KMS-11 (cell line): ENCODE measurements around the gene AGBL4.

Experiments used
- H2AFZ ChIP-seq: fragments of 200-600 bp; sonication (generic); 2 replicates; pipeline ENCODE4 v1.6.1; 2016; ENCODE audit warnings: antibody characterized with exemption, mixed run types, low read depth
- H3K27ac ChIP-seq: fragments of 200-600 bp; sonication (generic); 2 replicates; pipeline ENCODE4 v1.6.1; 2016; ENCODE audit warnings: mild to moderate bottlenecking, mixed run types
- H3K27me3 ChIP-seq: fragments of 200-600 bp; sonication (generic); 2 replicates; pipeline ENCODE4 v1.6.1; 2017; ENCODE audit warnings: mild to moderate bottlenecking, low read depth, mixed run types, moderate library complexity; ENCODE audit not compliant: insufficient read depth
- H3K36me3 ChIP-seq: fragments of 200-600 bp; sonication (generic); 2 replicates; pipeline ENCODE4 v1.6.1; 2017; ENCODE audit warnings: mild to moderate bottlenecking, mixed run types; ENCODE audit not compliant: insufficient read depth
- H3K4me1 ChIP-seq: fragments of 200-600 bp; sonication (generic); 2 replicates; pipeline ENCODE4 v1.6.1; 2016; ENCODE audit warnings: mild to moderate bottlenecking, low read depth, mixed run types; ENCODE audit not compliant: poor library complexity, severe bottlenecking
- H3K4me2 ChIP-seq: fragments of 200-600 bp; sonication (generic); 2 replicates; pipeline ENCODE4 v1.7.0; 2016; ENCODE audit warnings: mild to moderate bottlenecking, mixed run types
- H3K4me3 ChIP-seq: fragments of 200-600 bp; sonication (generic); IDR thresholded peaks from 2 replicates; pipeline ENCODE4 v1.6.1; 2017; ENCODE audit warnings: low read depth, low read length, mixed read lengths; ENCODE audit not compliant: insufficient read depth
- H3K79me2 ChIP-seq: fragments of 200-600 bp; sonication (generic); 2 replicates; pipeline ENCODE4 v1.6.1; 2016; ENCODE audit warnings: low read depth, mixed run types; ENCODE audit not compliant: insufficient read depth
- H3K9ac ChIP-seq: fragments of 200-600 bp; sonication (generic); 2 replicates; pipeline ENCODE4 v1.6.1; 2016; ENCODE audit warnings: mild to moderate bottlenecking, mixed run types
- H4K20me1 ChIP-seq: fragments of 200-600 bp; sonication (generic); 2 replicates; pipeline ENCODE4 v1.6.1; 2016; ENCODE audit warnings: mild to moderate bottlenecking, mixed run types; ENCODE audit not compliant: insufficient read depth
- TF ChIP-seq, protein P1 (sequence below): fragments of 200-600 bp; sonication (generic); conservative IDR thresholded peaks from 2 replicates; pipeline ENCODE4 v1.6.1; 2017; ENCODE audit warnings: low read depth, mild to moderate bottlenecking, antibody characterized with exemption, low read length, moderate library complexity, mixed read lengths

AGBL4 gene

DNA sequence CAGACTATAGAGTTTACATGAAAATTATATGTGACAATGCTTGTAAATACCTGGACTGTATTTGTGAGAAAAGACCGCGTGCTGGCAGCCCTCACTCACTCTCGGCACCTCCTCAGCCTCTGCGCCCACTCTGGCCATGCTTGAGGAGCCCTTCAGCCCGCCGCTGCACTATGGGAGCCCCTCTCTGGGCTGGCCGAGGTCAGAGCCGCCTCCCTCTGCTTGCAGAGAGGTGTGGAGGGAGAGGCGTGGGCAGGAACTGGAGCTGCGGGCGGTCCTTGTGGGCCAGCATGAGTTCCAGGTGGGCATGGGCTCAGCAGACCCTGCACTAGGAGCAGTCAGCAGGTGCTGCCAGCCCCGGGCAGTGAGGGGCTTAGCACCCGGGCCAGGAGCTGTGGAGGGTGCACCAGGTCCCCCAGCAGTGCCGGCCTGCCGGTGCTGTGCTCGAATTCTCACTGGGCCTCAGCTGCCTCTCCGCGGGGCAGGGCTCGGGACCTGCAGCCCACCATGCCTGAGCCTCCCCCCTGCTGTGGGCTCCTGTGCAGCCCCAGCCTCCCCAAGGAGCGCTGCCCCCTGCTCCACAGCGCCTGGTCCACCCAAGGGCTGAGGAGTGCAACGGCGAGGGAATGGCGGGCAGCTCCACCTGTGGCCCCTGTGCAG, 482.5 kb downstream of the AGBL4 start:
- no peaks in the 10 kb centered on the region for H3K36me3 ChIP-seq
- no peak overlapping the region for H3K27ac ChIP-seq
- H3K4me2 ChIP-seq = no peak overlapping the region
- TF ChIP-seq, protein P1, sequence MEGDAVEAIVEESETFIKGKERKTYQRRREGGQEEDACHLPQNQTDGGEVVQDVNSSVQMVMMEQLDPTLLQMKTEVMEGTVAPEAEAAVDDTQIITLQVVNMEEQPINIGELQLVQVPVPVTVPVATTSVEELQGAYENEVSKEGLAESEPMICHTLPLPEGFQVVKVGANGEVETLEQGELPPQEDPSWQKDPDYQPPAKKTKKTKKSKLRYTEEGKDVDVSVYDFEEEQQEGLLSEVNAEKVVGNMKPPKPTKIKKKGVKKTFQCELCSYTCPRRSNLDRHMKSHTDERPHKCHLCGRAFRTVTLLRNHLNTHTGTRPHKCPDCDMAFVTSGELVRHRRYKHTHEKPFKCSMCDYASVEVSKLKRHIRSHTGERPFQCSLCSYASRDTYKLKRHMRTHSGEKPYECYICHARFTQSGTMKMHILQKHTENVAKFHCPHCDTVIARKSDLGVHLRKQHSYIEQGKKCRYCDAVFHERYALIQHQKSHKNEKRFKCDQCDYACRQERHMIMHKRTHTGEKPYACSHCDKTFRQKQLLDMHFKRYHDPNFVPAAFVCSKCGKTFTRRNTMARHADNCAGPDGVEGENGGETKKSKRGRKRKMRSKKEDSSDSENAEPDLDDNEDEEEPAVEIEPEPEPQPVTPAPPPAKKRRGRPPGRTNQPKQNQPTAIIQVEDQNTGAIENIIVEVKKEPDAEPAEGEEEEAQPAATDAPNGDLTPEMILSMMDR = no peak
- H3K9ac ChIP-seq = no peak overlapping the region
- H3K4me3 ChIP-seq = no peak overlapping the region
- H4K20me1 ChIP-seq = no peaks in the 10 kb centered on the region
- H3K4me1 ChIP-seq = no peaks in the 10 kb centered on the region
- H3K27me3 ChIP-seq = no peaks in the 10 kb centered on the region
- no peak overlapping the region for H2AFZ ChIP-seq
- no peaks in the 10 kb centered on the region for H3K79me2 ChIP-seq

DNA sequence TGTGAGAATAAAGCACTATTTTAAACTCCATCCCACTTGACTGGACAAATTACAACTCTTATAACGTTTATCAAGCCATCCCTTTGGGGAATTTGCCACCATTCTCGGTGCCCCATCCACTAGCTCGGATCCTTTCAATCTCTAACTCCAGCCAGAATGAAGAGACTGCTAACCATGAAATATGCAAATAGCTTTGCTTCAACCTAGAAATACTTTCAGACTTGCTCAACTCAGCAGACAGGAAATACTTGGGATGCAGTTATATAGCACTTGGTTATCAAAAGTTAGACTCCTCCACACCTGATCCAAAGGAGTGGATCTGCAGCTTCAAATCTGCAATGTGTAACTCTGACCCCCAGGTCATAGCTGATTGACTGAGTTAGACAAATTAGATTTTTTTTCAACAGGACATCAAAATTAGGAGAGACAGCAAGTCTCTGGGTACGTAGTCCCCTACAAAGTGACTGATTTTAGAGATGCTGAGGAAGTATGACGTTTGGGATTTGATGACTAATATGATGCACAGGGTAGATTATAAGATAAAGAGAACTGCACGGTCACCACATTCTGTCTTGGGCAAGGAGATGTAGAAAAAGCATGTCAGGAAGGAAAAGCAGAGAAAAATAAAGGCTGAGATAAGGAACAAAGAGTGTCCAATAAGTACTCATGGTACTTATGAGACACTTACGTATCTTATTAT, 496.0 kb downstream of the AGBL4 start:
- H3K27ac ChIP-seq = no peak overlapping the region

DNA sequence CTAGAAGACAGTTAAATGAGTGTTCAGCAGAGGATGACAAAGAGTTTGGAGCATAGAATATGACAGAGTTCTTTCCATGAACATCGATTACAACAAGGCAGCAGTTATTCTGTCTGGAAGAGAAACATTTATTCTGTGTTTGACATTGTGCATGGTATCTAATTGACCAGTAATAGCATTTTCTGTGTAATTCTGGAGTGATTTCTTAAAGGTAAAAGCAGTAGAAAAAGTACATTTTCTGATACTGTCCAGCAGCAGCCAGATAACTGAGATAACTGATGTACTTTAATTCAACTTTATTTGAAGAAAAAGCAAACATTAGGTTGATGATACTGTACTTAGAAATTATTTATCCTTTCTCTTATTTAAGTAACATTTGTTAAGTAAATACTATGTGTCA, 497.1 kb downstream of the AGBL4 start:
- Histone ChIP-seq H3K27me3 (no peaks in the 10 kb centered on the region), H3K4me3 (no peak overlapping the region), H3K9ac (no peak overlapping the region), H3K79me2 (no peaks in the 10 kb centered on the region), H3K27ac (no peak overlapping the region), H4K20me1 (no peaks in the 10 kb centered on the region), H3K36me3 (no peaks in the 10 kb centered on the region), H2AFZ (no peak overlapping the region), H3K4me1 (no peaks in the 10 kb centered on the region), H3K4me2 (no peak overlapping the region)
- TF ChIP-seq, protein P1 = no peak

More for the DNA sequence above, 496.0 kb downstream of the AGBL4 start:
- TF ChIP-seq, protein P1 = no peak
- H4K20me1 ChIP-seq = no peaks in the 10 kb centered on the region
- no peaks in the 10 kb centered on the region for H3K27me3 ChIP-seq
- no peaks in the 10 kb centered on the region for H3K4me1 ChIP-seq
- H3K36me3 ChIP-seq = no peaks in the 10 kb centered on the region
- no peak overlapping the region for H3K4me3 ChIP-seq
- H2AFZ ChIP-seq = no peak overlapping the region
- H3K9ac ChIP-seq = no peak overlapping the region
- H3K79me2 ChIP-seq = no peaks in the 10 kb centered on the region
- no peak overlapping the region for H3K4me2 ChIP-seq

DNA sequence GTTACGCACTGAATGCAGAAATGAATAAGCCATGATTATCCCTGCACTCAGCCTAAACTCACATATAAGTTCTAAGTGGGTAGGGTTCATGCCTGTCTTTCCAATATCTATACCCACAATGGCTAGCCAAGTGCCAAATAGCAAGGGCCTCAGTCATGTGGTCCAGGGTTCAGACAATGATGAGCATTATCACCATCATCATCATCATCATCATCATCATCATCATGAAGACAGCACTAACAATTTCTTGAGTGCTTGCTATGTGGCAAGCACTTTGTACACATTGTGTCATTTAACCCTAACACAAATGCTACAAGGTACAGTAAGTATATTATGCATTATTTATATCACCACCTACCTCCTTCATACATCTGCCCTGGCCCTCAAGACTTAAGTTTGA, 500.0 kb downstream of the AGBL4 start:
- Histone ChIP-seq H3K4me3 (no peak overlapping the region), H3K27ac (no peak overlapping the region), H2AFZ (no peak overlapping the region), H3K4me2 (no peak overlapping the region), H3K79me2 (no peaks in the 10 kb centered on the region), H3K4me1 (no peaks in the 10 kb centered on the region), H3K9ac (no peak overlapping the region), H3K36me3 (no peaks in the 10 kb centered on the region), H4K20me1 (no peaks in the 10 kb centered on the region), H3K27me3 (no peaks in the 10 kb centered on the region)
- TF ChIP-seq, protein P1 = no peak
